Trophoblast cell (in vitro differentiated cells and primary cell): ENCODE results near the gene CYP4V2.

Experiments used
- DNase-seq, 2 donors: peaks; one replicate each; pipeline ENCODE4 v3.0.0-alpha.2; 2016
- H2AFZ ChIP-seq: 2 replicates; pipeline ENCODE4 v1.6.1; 2013; ENCODE audit warnings: low read length, moderate library complexity, mild to moderate bottlenecking; ENCODE audit not compliant: insufficient read depth, poor library complexity
- H2AK5ac ChIP-seq: 2 replicates; pipeline ENCODE4 v1.6.1; 2013; ENCODE audit warnings: mild to moderate bottlenecking, low read length
- H2BK120ac ChIP-seq: 2 replicates; pipeline ENCODE4 v1.6.1; 2013; ENCODE audit warnings: low read length, mild to moderate bottlenecking, moderate library complexity; ENCODE audit not compliant: insufficient read depth, poor library complexity
- H2BK12ac ChIP-seq: 2 replicates; pipeline ENCODE4 v1.6.1; 2013; ENCODE audit warnings: mild to moderate bottlenecking, low read length, moderate library complexity
- H2BK5ac ChIP-seq: 2 replicates; pipeline ENCODE4 v1.6.1; 2013; ENCODE audit warnings: low read length, low read depth, moderate library complexity, mild to moderate bottlenecking; ENCODE audit not compliant: poor library complexity
- H3K14ac ChIP-seq: 2 replicates; pipeline ENCODE4 v1.6.1; 2013; ENCODE audit warnings: mild to moderate bottlenecking, low read length
- H3K18ac ChIP-seq: 2 replicates; pipeline ENCODE4 v1.6.1; 2013; ENCODE audit warnings: mild to moderate bottlenecking, low read length
- H3K23ac ChIP-seq: 2 replicates; pipeline ENCODE4 v1.6.1; 2013; ENCODE audit warnings: low read length
- H3K27ac ChIP-seq: 2 replicates; pipeline ENCODE4 v1.5.1; 2013; ENCODE audit warnings: low read depth, mild to moderate bottlenecking, inconsistent platforms, low read length, moderate library complexity
- H3K27me3 ChIP-seq: 2 replicates; pipeline ENCODE4 v1.6.1; 2013; ENCODE audit warnings: inconsistent platforms, mild to moderate bottlenecking, low read length, moderate library complexity; ENCODE audit not compliant: insufficient read depth
- H3K36me3 ChIP-seq, 2 experiments: 1 replicate in 1 of 2; 2 replicates in 1 of 2; pipeline ENCODE4 v1.6.1; 2013; ENCODE audit warnings: low read length in 2 of 2, mild to moderate bottlenecking in 2 of 2, moderate library complexity in 1 of 2; ENCODE audit not compliant: insufficient read depth in 2 of 2, control insufficient read depth in 1 of 2
- H3K4ac ChIP-seq: 2 replicates; pipeline ENCODE4 v1.6.1; 2013; ENCODE audit warnings: low read depth, mild to moderate bottlenecking, low read length, moderate library complexity
- H3K4me1 ChIP-seq, 2 experiments: 1 replicate in 1 of 2; 2 replicates in 1 of 2; pipeline ENCODE4 v1.6.1; 2013; ENCODE audit warnings: low read length in 2 of 2, mild to moderate bottlenecking in 2 of 2, moderate library complexity in 1 of 2; ENCODE audit not compliant: insufficient read depth in 2 of 2, control insufficient read depth in 1 of 2
- H3K4me2 ChIP-seq: 2 replicates; pipeline ENCODE4 v1.6.1; 2013; ENCODE audit warnings: inconsistent platforms, mild to moderate bottlenecking, low read length, moderate library complexity
- H3K4me3 ChIP-seq: 2 replicates; pipeline ENCODE4 v1.5.1; 2013; ENCODE audit warnings: mild to moderate bottlenecking, low read depth, low read length, inconsistent platforms
- H3K79me1 ChIP-seq: one replicate; pipeline ENCODE4 v1.6.1; 2013; ENCODE audit warnings: low read length
- H3K79me2 ChIP-seq: 2 replicates; pipeline ENCODE4 v1.6.1; 2013; ENCODE audit warnings: low read length, mild to moderate bottlenecking; ENCODE audit not compliant: control insufficient read depth, insufficient read depth, poor library complexity
- H3K9ac ChIP-seq: 2 replicates; pipeline ENCODE4 v1.6.1; 2013; ENCODE audit warnings: mild to moderate bottlenecking, low read length
- H3K9me3 ChIP-seq: 2 replicates; pipeline ENCODE4 v1.6.1; 2013; ENCODE audit warnings: low read depth, mild to moderate bottlenecking, control low read depth, inconsistent platforms, low read length; ENCODE audit not compliant: insufficient read depth
- H4K12ac ChIP-seq: 2 replicates; pipeline ENCODE4 v1.6.1; 2013; ENCODE audit warnings: low read depth, mild to moderate bottlenecking, low read length, moderate library complexity
- H4K8ac ChIP-seq: 2 replicates; pipeline ENCODE4 v1.6.1; 2013; ENCODE audit warnings: low read depth, mild to moderate bottlenecking, low read length, moderate library complexity
- H4K91ac ChIP-seq: one replicate; pipeline ENCODE4 v1.6.1; 2013; ENCODE audit warnings: low read depth, mild to moderate bottlenecking, low read length, moderate library complexity
- WGBS: extraction: QIAGEN DNeasy Blood & Tissue Kit; methylation state at CpG from one replicate; pipeline ENCODE4 v1.1.7; 2013; ENCODE audit warnings: missing lambda C conversion rate; ENCODE audit not compliant: insufficient read length, insufficient coverage; ENCODE audit errors: extremely low coverage; 5-methylcytosine and 5-hydroxymethylcytosine counted together

Gene CYP4V2

GRCh38 chr4:186228514-186228894 is 37.1 kb downstream of the CYP4V2 start:
- Histone ChIP-seq H2AK5ac (no peak overlapping the region), H3K27ac (no peak overlapping the region), H3K4me3 (no peak overlapping the region), H3K9me3 (peaks cover 2% of the 10 kb centered on the region), H2AFZ (no peak overlapping the region), H3K27me3 (no peaks in the 10 kb centered on the region), H3K36me3 (no peaks in the 10 kb centered on the region), H3K14ac (no peak overlapping the region), H4K8ac (no peak overlapping the region), H4K91ac (no peak overlapping the region), H3K23ac (no peak overlapping the region), H2BK5ac (no peak overlapping the region), H3K18ac (no peak overlapping the region), H3K79me1 (no peaks in the 10 kb centered on the region), H3K4me2 (no peak overlapping the region), H3K79me2 (no peaks in the 10 kb centered on the region), H3K9ac (no peak overlapping the region), H3K4me1 (no peaks in the 10 kb centered on the region), H3K4ac (no peak overlapping the region), H2BK12ac (no peak overlapping the region), H4K12ac (no peak overlapping the region), H2BK120ac (no peak overlapping the region)
- WGBS = no CpG with 5 or more reads among the region's 2 CpGs
- DNase-seq = no peak

GRCh38 chr4:186234367-186234766 is 43.0 kb downstream of the CYP4V2 start:
- H2AK5ac ChIP-seq = no peak overlapping the region
- H3K14ac ChIP-seq = no peak overlapping the region
- no peak overlapping the region for H3K9ac ChIP-seq
- H3K79me1 ChIP-seq = no peaks in the 10 kb centered on the region
- no peaks in the 10 kb centered on the region for H3K9me3 ChIP-seq
- H2BK12ac ChIP-seq = no peak overlapping the region
- DNase-seq = no peak
- H3K4me3 ChIP-seq = no peak overlapping the region
- no peak overlapping the region for H3K18ac ChIP-seq
- no peak overlapping the region for H4K91ac ChIP-seq
- H4K8ac ChIP-seq = no peak overlapping the region
- no peak overlapping the region for H4K12ac ChIP-seq
- H2AFZ ChIP-seq = no peak overlapping the region
- H3K4me2 ChIP-seq = no peak overlapping the region
- H3K4ac ChIP-seq = no peak overlapping the region
- no peak overlapping the region for H2BK120ac ChIP-seq
- no peak overlapping the region for H2BK5ac ChIP-seq
- no CpG with 5 or more reads among the region's 2 CpGs for WGBS
- no peaks in the 10 kb centered on the region for H3K4me1 ChIP-seq
- H3K27me3 ChIP-seq = no peaks in the 10 kb centered on the region
- H3K27ac ChIP-seq = no peak overlapping the region
- H3K23ac ChIP-seq = no peak overlapping the region
- no peaks in the 10 kb centered on the region for H3K36me3 ChIP-seq
- no peaks in the 10 kb centered on the region for H3K79me2 ChIP-seq

GRCh38 chr4:186236126-186236525 is 44.8 kb downstream of the CYP4V2 start:
- Histone ChIP-seq H2AFZ (no peak overlapping the region), H4K12ac (no peak overlapping the region), H3K14ac (no peak overlapping the region), H3K9ac (no peak overlapping the region), H3K18ac (no peak overlapping the region), H2BK120ac (no peak overlapping the region), H3K23ac (no peak overlapping the region), H2BK12ac (no peak overlapping the region), H3K79me1 (no peaks in the 10 kb centered on the region), H3K27ac (no peak overlapping the region), H4K8ac (no peak overlapping the region), H3K4me2 (no peak overlapping the region), H3K9me3 (no peaks in the 10 kb centered on the region), H3K4me1 (no peaks in the 10 kb centered on the region), H3K27me3 (no peaks in the 10 kb centered on the region), H3K36me3 (no peaks in the 10 kb centered on the region), H3K4ac (no peak overlapping the region), H3K4me3 (no peak overlapping the region), H2AK5ac (no peak overlapping the region), H3K79me2 (no peaks in the 10 kb centered on the region), H4K91ac (no peak overlapping the region), H2BK5ac (no peak overlapping the region)
- DNase-seq = no peak
- WGBS = no CpG with 5 or more reads among the region's 4 CpGs

DNA sequence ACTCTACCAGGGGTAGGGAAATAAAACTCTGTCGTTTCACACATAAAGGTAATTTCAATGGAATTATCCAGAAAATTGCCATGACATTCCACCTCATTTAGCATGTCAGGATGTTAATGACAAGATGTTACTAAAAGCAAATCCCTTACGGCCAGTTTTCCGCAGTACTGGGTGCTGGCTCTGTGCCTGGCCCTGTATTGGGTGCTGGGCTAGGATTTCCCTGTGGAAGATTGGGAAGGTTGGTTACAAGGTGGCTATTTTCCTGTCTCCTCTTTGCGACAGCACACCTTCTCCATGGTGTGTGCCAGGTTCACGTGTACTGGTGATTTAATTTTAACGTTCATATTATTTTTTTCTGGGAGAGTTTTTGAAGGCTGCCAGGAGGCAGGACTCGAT is 49.1 kb downstream of the CYP4V2 start:
- Histone ChIP-seq H2BK120ac (no peak overlapping the region), H4K91ac (no peak overlapping the region), H3K18ac (no peak overlapping the region), H3K4me2 (no peak overlapping the region), H3K4me1 (no peaks in the 10 kb centered on the region), H2AK5ac (no peak overlapping the region), H2BK5ac (no peak overlapping the region), H3K4me3 (no peak overlapping the region), H3K36me3 (no peaks in the 10 kb centered on the region), H4K8ac (no peak overlapping the region), H2BK12ac (no peak overlapping the region), H3K4ac (no peak overlapping the region), H3K9ac (no peak overlapping the region), H4K12ac (no peak overlapping the region), H3K23ac (no peak overlapping the region), H3K79me1 (no peaks in the 10 kb centered on the region), H3K27me3 (no peaks in the 10 kb centered on the region), H3K9me3 (no peaks in the 10 kb centered on the region), H2AFZ (no peak overlapping the region), H3K14ac (no peak overlapping the region), H3K79me2 (no peaks in the 10 kb centered on the region), H3K27ac (no peak overlapping the region)
- DNase-seq = no peak
- WGBS = no CpG with 5 or more reads among the region's 7 CpGs
